ENCODE measurements around the gene DDIT4.
"Not testable (repeated sequence)": the region's sequence is repeated elsewhere in the genome, so short reads cannot be mapped to it uniquely, and the experiment has no call there.

The DDIT4 gene

GRCh38 chr10:72264536-72264935, 9.2 kb upstream of the DDIT4 start:
- DNase-seq (ENCODE audit: low read depth) = no peak
- no peak for TF ChIP-seq CTCF (IDR thresholded peaks at IDR 0.05; ENCODE audit: low read depth, low read length)
- no peak for TF ChIP-seq MAX (IDR thresholded peaks at IDR 0.05; ENCODE audit: low read depth, low read length)
- no peak for TF ChIP-seq MYC (IDR thresholded peaks at IDR 0.05; ENCODE audit: low read depth, low read length)
- TF ChIP-seq POLR2A (IDR thresholded peaks at IDR 0.05; ENCODE audit: extremely low read depth, insufficient read length) = no peak
- H3K4me3 ChIP-seq (ENCODE audit: low read depth, low read length) = no peak overlapping the region

- H3K4me3 ChIP-seq (ENCODE audit: low read depth, low read length) = no peak overlapping the region
- no peak for DNase-seq (ENCODE audit: low read depth)
- TF ChIP-seq POLR2A (IDR thresholded peaks at IDR 0.05; ENCODE audit: extremely low read depth, insufficient read length) (no peak), MYC (IDR thresholded peaks at IDR 0.05; ENCODE audit: low read depth, low read length) (no peak), MAX (IDR thresholded peaks at IDR 0.05; ENCODE audit: low read depth, low read length) (no peak), CTCF (IDR thresholded peaks at IDR 0.05; ENCODE audit: low read depth, low read length) (no peak)
Observed at GRCh38 chr10:72265508-72265907, 8.2 kb upstream of the DDIT4 start.

- no peak for DNase-seq (ENCODE audit: low read depth)
- no peak overlapping the region for H3K4me3 ChIP-seq (ENCODE audit: low read depth, low read length)
- TF ChIP-seq POLR2A (IDR thresholded peaks at IDR 0.05; ENCODE audit: extremely low read depth, insufficient read length) = no peak
- no peak for TF ChIP-seq MYC (IDR thresholded peaks at IDR 0.05; ENCODE audit: low read depth, low read length)
Observed at GRCh38 chr10:72265990-72266865, 7.5 kb upstream of the DDIT4 start.

- no peak overlapping the region for H3K4me3 ChIP-seq (ENCODE audit: low read depth, low read length)
- TF ChIP-seq POLR2A (IDR thresholded peaks at IDR 0.05; ENCODE audit: extremely low read depth, insufficient read length) = no peak
- TF ChIP-seq CTCF (IDR thresholded peaks at IDR 0.05; ENCODE audit: low read depth, low read length) = no peak
- no peak for TF ChIP-seq MAX (IDR thresholded peaks at IDR 0.05; ENCODE audit: low read depth, low read length)
- TF ChIP-seq MYC (IDR thresholded peaks at IDR 0.05; ENCODE audit: low read depth, low read length) = no peak
- DNase-seq (ENCODE audit: low read depth) = no peak
Observed at GRCh38 chr10:72267381-72267780, 6.3 kb upstream of the DDIT4 start.

GRCh38 chr10:72267819-72268399, 5.8 kb upstream of the DDIT4 start:
- no peak for DNase-seq (ENCODE audit: low read depth)
- H3K4me3 ChIP-seq (ENCODE audit: low read depth, low read length) = no peak overlapping the region
- TF ChIP-seq CTCF (IDR thresholded peaks at IDR 0.05; ENCODE audit: low read depth, low read length) = no peak
- TF ChIP-seq MYC (IDR thresholded peaks at IDR 0.05; ENCODE audit: low read depth, low read length) = no peak
- TF ChIP-seq MAX (IDR thresholded peaks at IDR 0.05; ENCODE audit: low read depth, low read length) = no peak
- TF ChIP-seq POLR2A (IDR thresholded peaks at IDR 0.05; ENCODE audit: extremely low read depth, insufficient read length) = no peak

- not testable (repeated sequence) for H3K4me3 ChIP-seq (ENCODE audit: low read depth, low read length); DNase-seq (ENCODE audit: low read depth)
Observed at GRCh38 chr10:72268475-72269200, 5.1 kb upstream of the DDIT4 start.

All from NB4 (cell line).